Measurements from ENCODE around the gene SORCS3.

DNA sequence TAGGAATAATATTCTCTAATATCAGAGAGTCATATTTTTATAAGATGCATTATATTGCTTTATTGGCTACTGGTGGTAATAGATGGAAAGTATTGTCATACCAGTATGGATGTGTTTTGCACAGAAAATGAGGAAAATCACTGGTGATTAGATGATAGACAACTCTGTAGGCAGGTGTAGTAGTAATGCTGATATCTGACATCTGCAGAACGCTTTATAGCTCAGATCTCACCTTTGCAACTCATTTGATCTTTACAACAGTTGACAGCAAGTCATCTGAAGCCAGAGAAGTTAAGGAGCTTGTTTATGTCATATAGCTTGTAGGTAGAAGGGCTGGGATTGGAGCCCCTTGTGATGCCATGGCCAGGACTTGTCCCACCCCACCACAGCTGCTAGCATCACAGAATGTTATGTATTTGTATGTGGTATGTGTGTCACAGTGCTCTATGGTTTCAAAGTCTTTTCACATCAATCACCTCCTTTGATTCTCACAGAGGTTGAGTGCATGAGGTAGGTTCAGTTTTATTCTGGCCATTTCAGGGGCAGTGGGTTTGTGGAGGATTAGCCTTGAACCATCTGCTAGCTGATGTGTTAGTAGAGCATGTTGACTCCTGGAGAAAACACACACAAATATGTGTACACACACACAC lies 140.0 kb downstream of the SORCS3 start:
- TF ChIP-seq RAD21 (IDR thresholded peaks at IDR 0.05; ENCODE audit: low read length): no peak
- TF ChIP-seq NFE2L2 (IDR thresholded peaks at IDR 0.05; ENCODE audit: low read depth, low read length): no peak
- TF ChIP-seq CEBPB (IDR thresholded peaks at IDR 0.05; ENCODE audit: low read depth, low read length): no peak
- TF ChIP-seq RFX5 (IDR thresholded peaks at IDR 0.05; ENCODE audit: low read depth, low read length): no peak
- TF ChIP-seq, protein P1, sequence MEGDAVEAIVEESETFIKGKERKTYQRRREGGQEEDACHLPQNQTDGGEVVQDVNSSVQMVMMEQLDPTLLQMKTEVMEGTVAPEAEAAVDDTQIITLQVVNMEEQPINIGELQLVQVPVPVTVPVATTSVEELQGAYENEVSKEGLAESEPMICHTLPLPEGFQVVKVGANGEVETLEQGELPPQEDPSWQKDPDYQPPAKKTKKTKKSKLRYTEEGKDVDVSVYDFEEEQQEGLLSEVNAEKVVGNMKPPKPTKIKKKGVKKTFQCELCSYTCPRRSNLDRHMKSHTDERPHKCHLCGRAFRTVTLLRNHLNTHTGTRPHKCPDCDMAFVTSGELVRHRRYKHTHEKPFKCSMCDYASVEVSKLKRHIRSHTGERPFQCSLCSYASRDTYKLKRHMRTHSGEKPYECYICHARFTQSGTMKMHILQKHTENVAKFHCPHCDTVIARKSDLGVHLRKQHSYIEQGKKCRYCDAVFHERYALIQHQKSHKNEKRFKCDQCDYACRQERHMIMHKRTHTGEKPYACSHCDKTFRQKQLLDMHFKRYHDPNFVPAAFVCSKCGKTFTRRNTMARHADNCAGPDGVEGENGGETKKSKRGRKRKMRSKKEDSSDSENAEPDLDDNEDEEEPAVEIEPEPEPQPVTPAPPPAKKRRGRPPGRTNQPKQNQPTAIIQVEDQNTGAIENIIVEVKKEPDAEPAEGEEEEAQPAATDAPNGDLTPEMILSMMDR (conservative IDR thresholded peaks at IDR 0.05; ENCODE audit: low read depth, low read length): no peak
- no peak for TF ChIP-seq POLR2A (IDR thresholded peaks at IDR 0.05; ENCODE audit: low read depth, low read length)
- no peak for TF ChIP-seq CHD1 (IDR thresholded peaks at IDR 0.05; ENCODE audit: low read depth, low read length)

Measured in IMR-90 (cell line).